ENCODE results near the gene UBE3B.

- TF ChIP-seq POLR2A (IDR thresholded peaks at IDR 0.05; ENCODE audit: extremely low read depth, insufficient read length): no peak
- TF ChIP-seq, protein P1, sequence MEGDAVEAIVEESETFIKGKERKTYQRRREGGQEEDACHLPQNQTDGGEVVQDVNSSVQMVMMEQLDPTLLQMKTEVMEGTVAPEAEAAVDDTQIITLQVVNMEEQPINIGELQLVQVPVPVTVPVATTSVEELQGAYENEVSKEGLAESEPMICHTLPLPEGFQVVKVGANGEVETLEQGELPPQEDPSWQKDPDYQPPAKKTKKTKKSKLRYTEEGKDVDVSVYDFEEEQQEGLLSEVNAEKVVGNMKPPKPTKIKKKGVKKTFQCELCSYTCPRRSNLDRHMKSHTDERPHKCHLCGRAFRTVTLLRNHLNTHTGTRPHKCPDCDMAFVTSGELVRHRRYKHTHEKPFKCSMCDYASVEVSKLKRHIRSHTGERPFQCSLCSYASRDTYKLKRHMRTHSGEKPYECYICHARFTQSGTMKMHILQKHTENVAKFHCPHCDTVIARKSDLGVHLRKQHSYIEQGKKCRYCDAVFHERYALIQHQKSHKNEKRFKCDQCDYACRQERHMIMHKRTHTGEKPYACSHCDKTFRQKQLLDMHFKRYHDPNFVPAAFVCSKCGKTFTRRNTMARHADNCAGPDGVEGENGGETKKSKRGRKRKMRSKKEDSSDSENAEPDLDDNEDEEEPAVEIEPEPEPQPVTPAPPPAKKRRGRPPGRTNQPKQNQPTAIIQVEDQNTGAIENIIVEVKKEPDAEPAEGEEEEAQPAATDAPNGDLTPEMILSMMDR (IDR thresholded peaks at IDR 0.05; ENCODE audit: low read depth, low read length): no peak
- TF ChIP-seq, protein P2, sequence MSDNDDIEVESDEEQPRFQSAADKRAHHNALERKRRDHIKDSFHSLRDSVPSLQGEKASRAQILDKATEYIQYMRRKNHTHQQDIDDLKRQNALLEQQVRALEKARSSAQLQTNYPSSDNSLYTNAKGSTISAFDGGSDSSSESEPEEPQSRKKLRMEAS (IDR thresholded peaks at IDR 0.05; ENCODE audit: low read depth, low read length): no peak
- TF ChIP-seq MYC (IDR thresholded peaks at IDR 0.05; ENCODE audit: low read depth, low read length): no peak
Measured at GRCh38 chr12:109501299-109501698, 23.9 kb downstream of the UBE3B start.

Measured in NB4 (cell line).